Heart right ventricle (tissue), 16 donors: ENCODE data around the gene ACBD7. TPM values are rescaled to one million over a fixed set of nuclear protein-coding genes. Genes with fewer than 3 reads are reported as not detected.

ENCODE experiments used
- ATAC-seq, 8 donors: fragments of 200-7000 bp; cut with Tn5 transposase; one replicate each; pipeline ENCODE4 v1.9.1; 2020; ENCODE audit warnings: mild to moderate bottlenecking in 8 of 8, moderate library complexity in 8 of 8, moderate number of reproducible peaks in 1 of 8
- DNase-seq, 2 donors: peaks; one replicate each; pipeline ENCODE4 v3.0.0-alpha.2; 2020
- H3K27ac ChIP-seq, 10 donors: fragments of 200-600 bp; sonication (generic) in 2 of 10; one replicate each; pipeline versions ENCODE4 v1.5.0 to v1.8.0; 2020 to 2022; ENCODE audit warnings: mild to moderate bottlenecking in 3 of 10
- H3K27me3 ChIP-seq, 7 donors: fragments of 200-600 bp; one replicate each; pipeline ENCODE4 v1.8.0; 2021 to 2022; ENCODE audit warnings: mild to moderate bottlenecking in 2 of 7
- H3K36me3 ChIP-seq, 9 donors: fragments of 200-600 bp; sonication (generic) in 1 of 9; one replicate each; pipeline versions ENCODE4 v1.5.0 to v1.8.0; 2020 to 2022; ENCODE audit warnings: mild to moderate bottlenecking in 2 of 9
- H3K4me1 ChIP-seq, 9 donors: fragments of 200-600 bp; sonication (generic) in 1 of 9; one replicate each; pipeline versions ENCODE4 v1.5.0 to v1.8.0; 2020 to 2022; ENCODE audit warnings: mild to moderate bottlenecking in 4 of 9
- H3K4me3 ChIP-seq, 10 donors: fragments of 200-600 bp; sonication (generic) in 2 of 10; one replicate each; pipeline versions ENCODE4 v1.5.0 to v1.8.0; 2020 to 2022; ENCODE audit warnings: mild to moderate bottlenecking in 7 of 10, moderate library complexity in 2 of 10
- H3K9me3 ChIP-seq, 11 donors: fragments of 200-600 bp in 10 of 11; sonication (generic) in 2 of 11; one replicate each; pipeline versions ENCODE4 v1.5.0 to v1.8.0; 2013 to 2022; ENCODE audit warnings: mild to moderate bottlenecking in 2 of 11, control low read depth in 1 of 11, moderate library complexity in 1 of 11
- WGBS, 2 donors: extraction: QIAGEN DNeasy Blood & Tissue Kit; methylation state at CpG; one replicate each; pipeline ENCODE4 v1.1.7; 2013; ENCODE audit warnings: inconsistent platforms in 1 of 2; 5-methylcytosine and 5-hydroxymethylcytosine counted together
- intact Hi-C, 10 donors: fragments of 100-400 bp; cut with DNase I; formaldehyde crosslinking; loops; one replicate each; pipeline versions ENCODE4 v1.11.1 to v1.14.2; 2022
- polyA plus RNA-seq, 2 donors: library from polyadenylated mRNA; stranded (reverse); fragments of 200-250 nt; gene quantifications; one replicate each; pipeline ENCODE4 v1.2.3, GENCODE V29; 2013
- total RNA-seq, 10 donors: library from RNA; stranded (reverse); fragmentation: NEBNext Ultra II Directional in 3 of 10; extraction: Animal tissue kit (Norgen Biotek cat#: 25700) in 3 of 10; gene quantifications; one replicate each; pipeline versions ENCODE4 v1.2.1 to v1.2.4, GENCODE V29; 2021 to 2023
- TF ChIP-seq, protein P1 (sequence below), 9 donors: fragments of 200-600 bp; sonication (generic) in 2 of 9; IDR thresholded peaks; one replicate each; pipeline versions ENCODE4 v1.5.0 to v1.8.0; 2021 to 2022; ENCODE audit warnings: antibody characterized with exemption in 9 of 9, mild to moderate bottlenecking in 5 of 9, moderate library complexity in 1 of 9
- donor health status: Arrhythmogenic right ventricular cardiomyopathy.
- donor health status: ischemic (EF 13 %, LVEDD 7.1; RV severe dilation, severe dysfunction).
- donor health status: healthy with polysubstance abuse.
- donor health status: DM: no; HTN: yes; CAD: no.
- donor health status: DM: no; HTN: no; CAD: no.
- donor health status: ischemic (EF 25% LVEDD 6.9; RV normal size, moderate dysfunction).
- donor health status: ischemic (EF 25% LVEDD 5.7; RV mildly dilated, moderate dysfunction).
- donor health status: healthy.
- donor health status: DM: yes; HTN: yes; CAD: no.
- donor health status: Ischemic cardiomyopathy.
- donor health status: ischemic (EF 35%, LVEDD 5.7; RV mildly dilated, moderate dysfunction).
- donor health status: nonischemic (EF 11% LVEDD 7.7; RV severe dilation, severe dysfunction).
- donor health status: DM: yes; HTN: yes; CAD: no.
- donor health status: PGD.
- donor health status: ischemic (EF 29% LVEDD 5.4; RV normal size, mild dysfunction).
- donor health status: nonischemic (EF 23%, LVEDD 6.1; RV moderate dilation, normal function).

ACBD7 gene
- total and polyA plus RNA-seq, 12 donors, result 0.03 to 0.23 TPM; not detected in 10

DNA sequence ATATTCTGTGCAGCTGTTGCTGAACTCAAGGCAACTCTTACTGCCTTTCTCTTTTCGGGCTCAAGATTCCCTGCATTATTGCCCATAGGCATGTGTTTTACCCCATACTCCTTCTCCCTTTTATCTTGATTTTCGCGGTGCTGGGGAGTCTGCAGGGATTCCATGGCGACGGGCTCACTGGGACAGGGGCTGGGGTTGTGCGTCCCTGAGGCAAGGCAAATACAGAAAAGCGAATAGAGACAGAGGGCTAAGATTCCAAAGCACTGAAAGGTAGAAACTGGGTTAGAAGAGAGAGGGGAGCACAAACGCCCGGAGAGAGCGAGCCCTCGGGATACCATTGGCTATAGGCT, 8.1 kb upstream of the ACBD7 start:
- H3K9me3 ChIP-seq, result no peaks in the 10 kb centered on the region
- intact Hi-C loops, result loop anchor here in 8 of 10 donors (2.0 to 10.0 kb wide), 8 partner anchors 71 to 562 kb away; partner anchors contain the start of genes MEIG1 (in 5 of the 8), DCLRE1C (in 4 of the 8), CDNF (in 1 of the 8) and HSPA14 (in 1 of the 8)
- TF ChIP-seq, protein P1, sequence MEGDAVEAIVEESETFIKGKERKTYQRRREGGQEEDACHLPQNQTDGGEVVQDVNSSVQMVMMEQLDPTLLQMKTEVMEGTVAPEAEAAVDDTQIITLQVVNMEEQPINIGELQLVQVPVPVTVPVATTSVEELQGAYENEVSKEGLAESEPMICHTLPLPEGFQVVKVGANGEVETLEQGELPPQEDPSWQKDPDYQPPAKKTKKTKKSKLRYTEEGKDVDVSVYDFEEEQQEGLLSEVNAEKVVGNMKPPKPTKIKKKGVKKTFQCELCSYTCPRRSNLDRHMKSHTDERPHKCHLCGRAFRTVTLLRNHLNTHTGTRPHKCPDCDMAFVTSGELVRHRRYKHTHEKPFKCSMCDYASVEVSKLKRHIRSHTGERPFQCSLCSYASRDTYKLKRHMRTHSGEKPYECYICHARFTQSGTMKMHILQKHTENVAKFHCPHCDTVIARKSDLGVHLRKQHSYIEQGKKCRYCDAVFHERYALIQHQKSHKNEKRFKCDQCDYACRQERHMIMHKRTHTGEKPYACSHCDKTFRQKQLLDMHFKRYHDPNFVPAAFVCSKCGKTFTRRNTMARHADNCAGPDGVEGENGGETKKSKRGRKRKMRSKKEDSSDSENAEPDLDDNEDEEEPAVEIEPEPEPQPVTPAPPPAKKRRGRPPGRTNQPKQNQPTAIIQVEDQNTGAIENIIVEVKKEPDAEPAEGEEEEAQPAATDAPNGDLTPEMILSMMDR (IDR thresholded peaks at IDR 0.05), result no peak
- peak in 3 of 8 donors; percentile 5 to 39 (median 32) for ATAC-seq
- 0 to 2% methylated on average over 11 of the region's 11 CpGs for WGBS, 2 donors
- H3K4me1 ChIP-seq, result peaks cover 5 to 33% (median 26%) of the 10 kb centered on the region in 9 donors
- H3K27me3 ChIP-seq, result peaks cover 0 to 5% (median 0%) of the 10 kb centered on the region in 7 donors
- peaks cover 0 to 25% (median 0%) of the 10 kb centered on the region in 9 donors for H3K36me3 ChIP-seq
- H3K27ac ChIP-seq, result peak overlapping the region in 9 of 10 donors; percentile 90 to 99 (median 95)
- H3K4me3 ChIP-seq, result peak overlapping the region; percentile 66 to 99 (median 87)
- no peak for DNase-seq

DNA sequence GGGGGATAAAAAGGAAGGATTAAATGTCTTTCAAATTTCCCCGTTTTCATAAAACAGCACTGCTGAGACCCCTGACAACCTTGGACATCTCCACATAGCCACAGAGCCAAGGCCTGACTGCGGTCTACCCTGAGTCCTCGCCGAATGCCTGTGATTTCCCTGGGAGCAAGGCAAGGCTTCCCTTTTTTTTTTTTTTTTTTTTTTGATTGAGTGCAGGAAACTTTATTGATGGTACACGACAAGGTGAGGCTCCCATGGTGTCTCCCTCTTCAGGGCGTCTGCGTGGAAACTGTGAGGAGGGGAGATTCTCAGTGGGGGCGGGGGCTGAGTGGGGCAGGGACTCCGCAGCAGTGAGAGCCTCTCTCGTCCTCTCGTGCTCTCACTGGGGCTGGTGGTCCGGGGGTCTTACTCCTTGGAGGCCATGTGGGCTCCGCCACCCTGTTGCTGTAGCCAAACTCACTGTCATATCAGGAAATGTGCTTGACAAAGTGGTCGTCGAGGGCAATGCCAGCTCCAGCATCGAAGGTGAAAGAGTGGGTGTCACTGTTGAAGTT, 4.4 kb upstream of the ACBD7 start:
- Histone ChIP-seq H3K27me3 (peaks cover 0 to 6% (median 0%) of the 10 kb centered on the region in 7 donors), H3K4me3 (no peak overlapping the region), H3K27ac (no peak overlapping the region), H3K36me3 (no peaks in the 10 kb centered on the region), H3K9me3 (no peaks in the 10 kb centered on the region), H3K4me1 (peaks cover under 1 to 22% (median 18%) of the 10 kb centered on the region in 9 donors)
- TF ChIP-seq, protein P1 (IDR thresholded peaks at IDR 0.05), result no peak
- ATAC-seq (no peak), DNase-seq (no peak)
- intact Hi-C loops, result loop anchor here in 2 of 10 donors (10.0 kb wide), 3 partner anchors 138 to 558 kb away; partner anchors contain the start of genes CDNF (in 1 of the 2), DCLRE1C (in 1 of the 2), HSPA14 (in 1 of the 2) and MEIG1 (in 1 of the 2)
- 90 to 91% methylated on average over 16 of the region's 16 CpGs for WGBS, 2 donors

DNA sequence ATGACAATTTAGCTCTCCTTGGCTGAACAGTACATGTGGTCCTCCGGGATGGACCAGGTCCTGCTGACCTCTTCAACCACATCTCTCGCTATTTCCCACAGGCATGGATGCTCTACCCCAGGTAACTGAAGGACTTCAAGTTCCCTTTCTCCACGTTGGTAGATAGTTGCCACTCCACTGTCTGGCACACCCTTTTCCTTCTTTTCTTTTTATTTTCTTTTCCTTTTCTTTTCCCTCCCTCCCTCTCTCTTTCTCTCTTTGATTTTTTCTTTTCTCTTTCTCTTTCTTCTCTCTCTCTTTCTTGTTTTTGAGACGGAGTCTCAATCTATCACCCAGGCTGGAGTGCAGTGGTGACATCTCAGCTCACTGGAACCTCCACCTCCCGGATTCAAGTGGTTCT, 2.8 kb upstream of the ACBD7 start:
- no peak overlapping the region for H3K4me3 ChIP-seq
- TF ChIP-seq, protein P1 (IDR thresholded peaks at IDR 0.05), result no peak
- H3K27ac ChIP-seq, result no peak overlapping the region
- peaks cover 0 to 15% (median 12%) of the 10 kb centered on the region in 9 donors for H3K4me1 ChIP-seq
- DNase-seq (no peak), ATAC-seq (no peak)
- peaks cover 0 to 7% (median 0%) of the 10 kb centered on the region in 7 donors for H3K27me3 ChIP-seq
- no peaks in the 10 kb centered on the region for H3K9me3 ChIP-seq
- 77 to 83% methylated on average over 5 of the region's 5 CpGs for WGBS, 2 donors
- no peaks in the 10 kb centered on the region for H3K36me3 ChIP-seq
- intact Hi-C loops, result loop anchor here in 2 of 10 donors (10.0 kb wide), 3 partner anchors 137 to 557 kb away; partner anchors contain the start of genes CDNF (in 1 of the 2), DCLRE1C (in 1 of the 2), HSPA14 (in 1 of the 2) and MEIG1 (in 1 of the 2)

DNA sequence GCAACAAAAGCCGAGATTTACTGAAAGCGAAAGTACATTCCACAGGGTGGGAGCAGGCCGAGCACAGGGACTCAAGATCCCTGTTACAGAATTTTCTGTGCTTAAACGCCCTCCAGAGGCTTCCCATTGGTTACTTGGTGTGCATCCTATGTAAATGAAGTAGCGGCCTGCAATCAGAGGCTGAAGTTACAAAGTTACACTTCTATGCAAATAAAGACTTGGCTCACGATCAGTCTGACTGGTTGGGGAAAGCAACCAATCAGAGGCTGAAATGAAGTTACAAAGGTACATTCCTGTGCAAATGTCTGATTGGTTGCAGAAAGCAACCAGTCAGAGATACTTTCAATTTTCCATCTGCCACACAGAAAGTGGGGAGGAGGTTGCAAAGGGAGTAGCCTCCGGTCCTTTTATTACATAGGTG, 4.1 kb downstream of the ACBD7 start:
- Histone ChIP-seq H3K9me3 (no peaks in the 10 kb centered on the region), H3K27ac (peak overlapping the region in 8 of 10 donors; percentile 5 to 71 (median 57)), H3K4me1 (peaks cover 0 to 22% (median 16%) of the 10 kb centered on the region in 9 donors), H3K4me3 (peak overlapping the region; percentile 22 to 59 (median 49)), H3K36me3 (no peaks in the 10 kb centered on the region), H3K27me3 (peaks cover 0 to 7% (median 0%) of the 10 kb centered on the region in 7 donors)
- intact Hi-C loops, result loop anchor here in 1 of 10 donors (10.0 kb wide), 1 partner anchor 130 kb away; the partner anchor contains the start of genes DCLRE1C and MEIG1
- 27 to 46% methylated on average over 7 of the region's 7 CpGs for WGBS, 2 donors
- DNase-seq (peak in 1 of 2 donors; percentile 55), ATAC-seq (peak; percentile 62 to 89 (median 83))
- TF ChIP-seq, protein P1 (IDR thresholded peaks at IDR 0.05), result peak in 4 of 9 donors; percentile 19 to 30 (median 20)
